ENCODE data around the gene FBXL3.
A peak's percentile ranks its signal among the peaks of the same experiment; 100 is the strongest.
"Not testable (repeated sequence)": the region's sequence is repeated elsewhere in the genome, so short reads cannot be mapped to it uniquely, and the experiment has no call there.

FBXL3 gene

DNA sequence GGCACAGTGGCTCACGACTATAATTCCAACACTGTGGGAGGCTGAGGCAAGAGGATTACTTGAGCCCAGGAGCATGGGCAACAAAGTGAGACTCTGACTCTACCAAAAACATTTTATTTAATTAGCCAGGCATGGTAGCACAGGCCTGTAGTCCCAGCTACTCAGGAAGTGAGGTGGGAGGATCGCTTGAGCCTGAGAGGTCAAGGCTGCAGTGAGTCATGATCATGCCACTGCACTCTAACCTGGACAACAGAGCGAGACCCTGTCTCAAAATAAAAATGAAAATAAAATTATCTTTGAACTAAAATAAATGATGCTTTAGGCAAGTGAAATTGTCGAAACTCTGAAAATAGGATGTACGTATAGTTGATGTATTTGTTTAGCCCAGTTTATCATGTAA is 43.3 kb downstream of the FBXL3 start:
- no peak for DNase-seq (ENCODE audit: low read depth in 2 of 2)

DNA sequence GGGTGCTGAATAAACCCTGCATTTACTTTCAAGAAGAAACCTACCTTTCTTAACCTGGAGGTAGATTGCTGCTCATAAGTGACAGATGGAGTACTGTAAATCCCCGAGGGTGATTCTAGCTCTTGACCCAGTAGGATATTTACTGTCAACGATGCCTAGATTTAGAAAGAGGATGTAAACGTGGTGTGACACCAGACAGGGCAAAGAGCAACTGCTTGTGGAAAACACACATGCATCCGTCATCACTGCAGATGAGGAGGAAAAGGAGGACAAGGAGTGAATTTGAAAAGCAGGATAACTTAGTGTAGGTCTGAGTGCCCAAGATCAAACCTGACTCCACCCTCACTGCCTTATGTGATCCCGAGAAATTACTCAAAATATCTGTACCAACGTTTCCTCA is 44.9 kb downstream of the FBXL3 start:
- DNase-seq (ENCODE audit: low read depth in 2 of 2) = no peak

DNA sequence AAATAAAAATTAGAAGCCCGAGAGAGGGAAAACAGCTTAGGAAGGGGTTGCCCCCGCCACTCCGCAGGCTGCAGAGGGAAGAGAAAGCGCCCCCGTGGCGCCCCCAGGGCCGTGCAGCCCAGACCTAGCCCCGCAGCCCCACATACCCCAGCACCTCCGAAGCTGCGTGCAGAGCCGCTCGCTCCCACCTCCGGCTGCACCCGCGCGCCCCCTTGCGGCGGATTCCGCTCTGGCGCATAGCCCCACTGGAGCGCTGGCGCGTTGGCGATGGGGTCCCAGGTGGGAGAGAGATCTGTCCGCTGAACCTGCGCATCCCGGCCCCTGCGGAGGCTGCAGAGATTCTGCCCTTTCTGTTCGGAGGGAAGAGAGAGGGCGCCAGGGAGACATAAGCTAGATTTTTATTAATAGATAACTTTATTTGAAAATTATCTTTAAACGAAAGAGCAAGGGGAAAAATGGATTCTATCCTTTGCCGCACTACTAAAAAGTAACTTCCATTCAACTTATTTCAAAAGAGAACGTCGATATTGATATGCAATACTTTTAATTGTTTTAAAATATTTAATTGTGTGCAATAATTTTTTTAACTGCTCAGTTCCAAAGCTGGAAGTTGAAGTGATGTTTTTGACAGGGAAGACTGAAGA is 46.8 kb downstream of the FBXL3 start:
- peak; percentile 72 to 74 for DNase-seq (ENCODE audit: low read depth in 2 of 2)

DNA sequence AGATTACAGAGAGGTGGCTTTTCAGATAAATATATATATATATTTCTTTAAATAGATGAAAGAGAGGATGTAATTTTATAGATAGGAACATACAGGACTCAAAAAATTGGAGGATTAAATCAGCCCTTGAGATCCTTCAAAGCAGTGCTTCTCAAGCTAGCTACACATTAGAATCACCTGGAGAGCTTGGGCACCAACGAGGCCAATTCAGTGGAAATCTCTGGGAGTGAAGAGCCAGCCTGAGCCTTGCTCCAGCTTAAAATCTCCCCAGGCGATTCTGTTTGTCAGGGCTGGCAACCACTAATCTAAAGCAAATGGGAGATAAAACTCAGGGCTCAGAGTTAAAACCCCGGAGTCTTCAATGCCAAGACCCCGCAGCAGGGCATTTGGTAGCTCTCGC is 50.0 kb downstream of the FBXL3 start:
- DNase-seq (ENCODE audit: low read depth in 2 of 2) = no peak

DNA sequence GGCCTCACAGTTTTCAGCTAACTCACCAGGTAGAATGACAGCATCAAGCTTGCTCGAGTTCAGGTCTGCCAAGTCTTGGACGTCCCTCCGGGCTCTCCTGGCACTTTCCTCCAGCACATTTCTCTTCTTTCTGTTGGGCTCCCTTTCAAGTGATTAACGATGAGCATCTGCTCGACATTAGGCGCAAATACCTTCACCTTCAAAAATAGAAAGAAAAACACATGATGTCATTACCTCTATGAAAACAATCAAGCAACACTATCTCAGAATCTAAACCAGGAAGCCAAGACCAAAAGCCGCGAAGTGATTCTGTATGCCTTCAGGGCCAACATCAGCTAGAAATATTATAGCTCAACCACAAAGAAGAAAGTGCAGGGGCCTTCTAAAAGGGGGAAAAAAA is 50.5 kb downstream of the FBXL3 start:
- no peak for DNase-seq (ENCODE audit: low read depth in 2 of 2)

DNA sequence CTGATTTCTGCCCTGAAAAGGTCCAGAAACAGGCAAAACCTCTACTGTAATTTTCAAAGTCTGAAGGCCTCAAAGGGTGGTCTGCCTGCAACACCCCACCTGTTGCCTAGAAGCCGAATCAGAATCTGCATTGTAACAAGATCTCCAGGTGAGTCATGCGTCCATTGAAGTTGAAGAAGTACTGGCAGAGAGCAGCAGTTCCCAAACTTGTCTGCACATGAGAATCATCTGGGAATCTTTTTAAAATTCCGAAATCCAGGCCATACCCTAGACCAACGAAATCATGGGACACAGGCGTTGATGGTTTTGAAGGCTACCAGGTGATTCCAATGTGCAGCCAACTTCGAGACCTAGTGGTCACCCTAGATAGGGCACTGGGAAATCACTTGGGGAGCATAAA is 51.1 kb downstream of the FBXL3 start:
- DNase-seq (ENCODE audit: low read depth in 2 of 2) = no peak

DNA sequence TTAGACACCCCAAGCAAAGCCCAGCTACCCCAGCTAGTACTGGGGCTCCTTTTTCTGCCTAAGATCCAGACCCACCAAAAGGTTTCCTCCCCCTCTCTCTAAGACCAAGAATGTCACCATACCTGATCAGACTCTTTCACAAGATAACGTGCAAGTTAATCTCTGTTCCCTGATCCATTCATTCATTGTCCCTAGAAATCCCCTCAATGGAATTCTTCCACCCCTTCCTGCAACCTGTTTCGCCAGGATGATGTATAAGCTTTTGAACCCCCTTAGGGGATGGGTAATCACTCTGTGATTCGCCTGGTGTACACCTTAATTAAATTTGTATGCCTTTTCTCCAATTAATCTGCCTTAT is 52.4 kb downstream of the FBXL3 start:
- no peak for DNase-seq (ENCODE audit: low read depth in 2 of 2)

DNA sequence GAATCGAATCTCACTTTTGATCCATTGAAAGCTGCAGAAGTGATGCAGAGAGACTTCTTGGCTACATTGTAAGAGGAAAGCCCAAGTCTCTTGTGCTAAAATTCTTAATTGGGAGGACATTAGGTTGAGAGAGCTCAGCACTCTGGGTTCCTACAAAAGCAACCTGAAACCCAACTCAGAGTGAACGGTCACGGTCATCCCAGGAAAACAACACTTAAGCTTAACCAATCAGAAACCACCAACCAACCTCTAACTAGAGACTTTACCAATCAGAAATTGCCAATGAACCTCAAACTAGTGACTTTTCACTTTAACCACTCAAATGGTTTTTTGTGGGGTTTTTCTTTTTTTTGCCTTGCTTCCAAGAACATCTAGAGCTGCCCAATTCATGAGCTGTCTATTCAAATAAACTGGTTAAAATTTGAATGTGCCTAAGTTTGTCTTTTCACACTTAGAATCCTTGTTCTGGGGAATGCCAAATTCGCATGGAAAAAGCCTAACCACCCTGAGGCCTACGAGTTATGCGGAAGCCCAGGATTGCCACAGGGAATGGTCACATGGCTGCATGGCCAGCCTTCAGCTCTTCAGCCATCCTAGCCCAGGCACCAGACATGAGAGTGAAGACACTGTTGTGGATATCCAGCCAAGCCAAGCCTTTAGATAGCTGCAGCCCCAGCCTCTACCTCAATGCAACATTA is 52.9 kb downstream of the FBXL3 start:
- no peak for DNase-seq (ENCODE audit: low read depth in 2 of 2)

DNA sequence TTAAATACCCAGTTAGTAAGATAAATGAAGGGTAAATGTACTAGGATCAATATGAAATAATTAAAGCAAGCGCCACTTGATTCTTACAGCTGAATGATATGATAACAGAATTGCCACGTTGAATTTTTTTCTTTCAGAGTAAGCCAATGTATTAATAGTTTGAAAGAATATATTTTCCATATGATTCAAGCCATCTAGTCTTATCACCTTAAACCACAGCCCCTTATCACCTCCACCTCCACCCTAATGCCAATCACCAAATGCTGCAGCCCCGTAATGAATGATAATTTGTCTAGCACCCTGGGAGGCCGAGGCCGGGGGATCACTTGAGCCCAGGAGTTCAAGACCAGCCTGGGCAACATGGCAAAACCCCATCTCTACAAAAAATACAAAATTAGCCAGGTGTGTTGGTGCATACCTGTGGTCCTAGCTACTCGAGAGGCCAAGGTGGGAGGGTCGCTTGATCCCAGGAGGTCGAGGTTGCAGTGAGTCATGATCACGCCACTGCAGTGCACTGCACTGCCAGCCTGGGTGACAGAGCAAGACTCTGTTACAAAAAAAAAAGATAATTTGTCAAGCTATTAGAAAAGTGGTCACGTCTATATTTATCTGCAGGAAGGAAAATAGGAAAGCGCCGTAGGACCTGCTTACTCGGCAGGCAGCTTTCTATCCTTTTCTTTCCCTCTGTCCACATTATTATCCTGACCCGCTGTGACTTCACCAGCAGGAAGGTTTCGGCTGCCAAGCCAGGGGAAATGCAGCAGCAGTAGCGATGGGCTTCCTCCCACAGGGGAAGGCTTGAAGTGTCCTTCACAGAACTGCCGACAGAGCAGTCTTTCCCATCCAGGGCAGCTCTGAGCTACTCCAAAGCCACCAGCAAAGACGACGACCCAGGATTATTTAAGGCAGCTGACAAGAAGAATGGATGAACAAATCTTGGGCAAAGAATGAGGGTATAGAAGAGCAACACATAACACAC is 54.8 kb downstream of the FBXL3 start:
- DNase-seq (ENCODE audit: low read depth in 2 of 2) = no peak

DNA sequence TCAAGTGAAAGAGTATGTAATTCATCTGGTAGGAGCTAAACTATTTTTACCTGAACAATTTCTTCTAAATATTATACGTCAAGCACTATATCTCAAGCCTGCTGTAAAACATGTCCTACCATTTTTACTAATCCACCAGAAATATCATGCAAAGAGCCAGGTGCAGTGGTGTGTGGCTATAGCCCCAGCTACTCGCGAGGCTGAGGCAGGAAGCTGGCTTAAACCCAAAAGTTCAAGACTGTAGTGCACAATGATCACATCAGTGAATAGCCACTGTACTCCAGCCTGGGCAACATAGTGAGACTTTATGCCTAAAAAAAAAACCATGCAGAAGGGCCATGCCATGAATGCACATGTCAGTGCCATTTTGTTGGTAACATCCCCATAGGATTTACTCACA is 55.7 kb downstream of the FBXL3 start:
- DNase-seq (ENCODE audit: low read depth in 2 of 2) = no peak

DNA sequence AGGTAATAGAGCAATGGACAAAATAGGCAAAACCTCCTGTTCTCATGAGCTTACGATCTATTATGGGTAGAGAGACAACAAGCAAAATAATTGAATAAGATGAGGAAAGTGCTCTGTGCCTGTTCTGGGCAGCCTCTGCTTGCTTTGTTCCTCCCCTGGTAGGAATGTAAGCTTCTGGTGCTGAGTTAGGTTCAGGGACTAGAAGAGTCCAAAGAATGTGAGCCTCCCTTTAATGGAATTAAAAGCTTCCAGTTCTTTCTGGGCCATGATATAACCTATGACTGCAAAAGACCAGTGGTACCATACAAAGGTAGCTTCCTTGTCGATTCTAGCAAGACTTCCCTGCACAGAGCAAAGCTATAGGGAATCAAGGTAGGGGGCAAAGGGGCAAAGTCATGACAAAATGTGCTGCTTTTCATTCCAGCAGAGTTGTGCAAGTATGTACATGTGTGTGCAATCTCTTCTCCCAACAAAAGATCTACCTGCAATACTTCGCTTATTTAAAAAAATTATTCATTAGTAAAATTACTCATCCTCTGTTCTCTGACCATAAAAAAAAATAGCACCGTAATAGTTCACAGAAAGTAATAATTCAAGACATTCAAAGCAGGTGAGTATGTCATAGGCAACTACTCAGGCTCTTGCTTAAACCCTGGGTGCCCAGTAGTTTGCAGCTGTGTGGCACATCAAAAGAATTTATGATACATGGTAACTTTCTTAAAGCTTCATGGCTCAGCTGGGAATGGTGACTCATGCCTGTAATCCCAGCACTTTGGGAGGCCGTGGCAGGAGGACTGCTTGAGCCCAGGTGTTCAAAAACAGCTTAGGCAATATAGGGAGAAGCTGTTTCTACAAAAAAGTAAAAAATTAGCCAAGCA is 57.2 kb downstream of the FBXL3 start:
- no peak for DNase-seq (ENCODE audit: low read depth in 2 of 2)

DNA sequence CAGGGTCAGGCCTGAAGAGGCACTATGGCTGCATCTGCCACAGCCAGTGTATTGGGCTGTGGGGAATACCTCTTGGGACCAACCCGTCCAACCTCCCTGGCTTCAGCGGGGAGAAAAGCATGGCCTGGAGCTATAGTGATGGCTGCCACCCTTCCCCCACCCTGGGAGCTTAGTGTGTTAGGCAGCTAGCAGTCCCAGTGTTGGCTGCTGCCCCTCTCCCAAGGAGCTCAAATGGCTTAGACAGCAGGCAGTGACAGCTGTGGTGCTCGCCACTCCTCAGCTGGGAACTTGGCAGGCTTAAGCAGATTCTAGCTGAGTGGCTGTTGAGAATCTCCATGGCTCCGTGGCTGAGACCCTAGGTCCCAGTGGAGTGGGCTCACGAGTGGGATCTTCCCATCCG is 58.9 kb downstream of the FBXL3 start:
- DNase-seq (ENCODE audit: low read depth in 2 of 2) = no peak

DNA sequence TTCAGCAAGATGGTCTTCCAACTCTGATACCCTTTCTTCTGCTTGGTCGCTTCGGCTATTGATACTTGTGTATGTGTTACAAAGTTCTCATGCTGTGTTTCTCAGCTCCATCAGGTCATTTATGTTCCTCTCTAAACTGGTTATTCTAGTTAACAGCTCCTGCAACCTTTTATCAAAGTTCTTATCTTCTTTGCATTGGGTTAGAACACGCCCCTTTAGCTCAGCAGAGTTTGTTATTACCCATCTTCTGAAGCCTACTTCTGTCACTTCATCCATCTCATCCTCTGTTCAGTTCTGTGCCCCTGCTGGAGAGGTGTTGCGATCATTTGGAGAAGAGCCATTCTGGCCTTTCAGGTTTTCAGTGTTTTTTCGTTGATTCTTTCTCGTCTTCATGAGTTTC is 59.9 kb downstream of the FBXL3 start:
- DNase-seq (ENCODE audit: low read depth in 2 of 2) = no peak

DNA sequence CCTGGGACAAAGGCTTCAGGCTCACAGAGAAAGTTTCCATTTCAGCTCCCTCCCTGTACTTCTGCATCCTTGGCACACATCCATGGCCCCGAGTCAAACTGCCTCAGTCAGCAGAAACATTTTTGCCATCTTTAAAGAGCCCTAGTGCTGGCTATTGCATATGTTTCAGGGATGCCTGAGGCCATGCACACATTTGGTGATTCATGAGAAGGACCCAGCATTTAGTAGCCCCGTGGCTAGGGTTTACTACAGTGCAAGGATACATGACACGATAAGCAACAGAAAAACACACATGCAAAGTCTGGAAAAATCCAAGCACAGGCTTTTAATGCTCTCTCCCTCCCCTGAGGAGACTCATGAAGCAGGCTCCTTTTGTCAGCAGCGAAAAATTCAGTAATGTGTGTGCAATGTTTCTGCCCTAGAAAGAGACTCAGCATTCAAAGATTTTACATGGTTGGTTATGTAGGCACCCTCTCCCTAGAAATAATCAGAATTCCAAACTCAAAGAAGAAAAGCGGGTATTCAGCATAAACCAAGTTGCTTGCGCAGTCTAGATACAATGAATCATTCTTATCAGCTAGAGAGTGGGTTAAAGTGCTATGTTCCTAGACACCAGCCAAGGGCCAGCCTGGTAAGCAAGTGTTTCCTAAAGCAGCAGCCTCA is 61.1 kb downstream of the FBXL3 start:
- no peak for DNase-seq (ENCODE audit: low read depth in 2 of 2)

DNA sequence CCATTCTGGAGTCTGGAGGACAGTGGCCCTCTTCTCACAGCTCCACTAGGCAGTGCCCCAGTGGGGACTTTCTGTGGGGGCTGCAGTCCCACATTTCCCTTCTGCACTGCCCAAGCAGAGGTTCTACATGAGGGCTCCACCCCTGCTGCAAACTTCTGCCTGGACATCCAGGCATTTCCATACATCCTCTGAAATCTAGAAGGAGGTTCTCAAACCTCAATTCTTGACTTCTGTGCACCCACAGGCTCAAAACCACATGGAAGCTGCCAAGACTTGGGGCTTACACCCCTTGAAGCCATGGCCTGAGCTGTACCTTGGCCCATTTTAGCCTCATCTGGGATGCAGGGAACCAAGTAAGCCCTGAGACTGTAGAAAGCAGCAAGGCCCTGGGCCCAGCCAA is 67.2 kb downstream of the FBXL3 start:
- DNase-seq (ENCODE audit: low read depth in 2 of 2) = not testable (repeated sequence)

DNA sequence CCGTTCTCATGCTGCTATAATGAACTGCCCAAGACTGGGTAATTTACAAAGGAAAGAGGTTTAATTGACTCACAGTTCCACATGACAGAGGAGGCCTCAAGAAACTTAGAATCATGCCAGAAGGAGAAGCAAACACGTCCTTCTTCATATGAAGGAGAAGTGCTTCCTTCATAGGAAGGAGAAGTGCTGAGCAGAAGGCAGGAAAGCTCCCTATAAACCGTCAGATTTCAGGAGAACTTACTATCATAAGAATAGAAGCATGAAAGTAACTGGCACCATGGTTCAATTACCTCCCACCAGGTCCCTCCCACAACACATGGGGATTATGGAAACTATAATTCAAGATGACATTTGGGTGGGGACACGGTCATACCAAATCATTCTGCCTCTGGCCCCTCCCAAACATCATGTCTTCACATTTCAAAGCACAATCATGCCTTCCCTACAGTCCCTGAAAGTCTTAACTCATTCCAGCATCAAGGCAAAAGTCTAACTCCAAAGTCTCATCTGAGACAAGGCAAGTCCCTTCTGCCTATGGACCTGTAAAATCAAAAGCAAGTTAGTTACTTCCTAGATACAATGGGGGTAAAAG is 68.0 kb downstream of the FBXL3 start:
- no peak for DNase-seq (ENCODE audit: low read depth in 2 of 2)

DNA sequence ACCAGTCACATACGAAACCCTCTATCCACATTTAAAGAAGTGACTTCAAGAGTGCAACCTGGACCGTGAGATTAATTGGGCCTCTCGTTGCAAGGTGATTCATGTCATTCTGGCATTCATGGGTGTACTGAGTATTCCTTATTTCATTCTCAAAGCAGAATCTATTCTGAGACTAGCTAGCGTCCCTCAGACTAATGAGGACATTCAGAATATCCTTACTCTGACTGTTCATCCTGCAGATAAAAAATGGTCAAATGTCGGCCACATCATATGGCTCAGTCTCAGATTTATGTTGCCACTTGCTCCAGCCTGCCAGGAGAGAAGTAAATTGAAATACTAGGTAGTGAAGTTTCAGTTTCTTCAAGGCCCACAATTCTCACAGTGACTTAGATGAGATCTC is 71.3 kb downstream of the FBXL3 start:
- DNase-seq (ENCODE audit: low read depth in 2 of 2) = no peak
